D721Med (cell line): ENCODE results near the gene SLC12A8.

Source experiments
- DNase-seq: peaks from one replicate; pipeline ENCODE4 v3.0.0; 2011; ENCODE audit warnings: low spot score; ENCODE audit not compliant: insufficient read length
- FAIRE-seq: peaks from 2 replicates; lab custom pipeline; 2011; peaks lifted over from hg19 to GRCh38; lab: Jason Lieb, UNC
- CTCF ChIP-seq: IDR thresholded peaks from 2 replicates; pipeline ENCODE4 v1.5.1; 2012; ENCODE audit warnings: mild to moderate bottlenecking, control low read depth; ENCODE audit not compliant: insufficient read depth; ENCODE audit errors: missing control alignments

SLC12A8 gene

GRCh38 chr3:125054449-125055329 lies 157.9 kb downstream of the SLC12A8 start:
- DNase-seq (no peak), FAIRE-seq (no peak)
- TF ChIP-seq CTCF, result no peak

- no peak for TF ChIP-seq CTCF
- DNase-seq (no peak), FAIRE-seq (no peak)
Measured at GRCh38 chr3:125054062-125054448, 158.5 kb downstream of the SLC12A8 start.

GRCh38 chr3:125053304-125053699 lies 159.2 kb downstream of the SLC12A8 start:
- DNase-seq (no peak), FAIRE-seq (no peak)
- no peak for TF ChIP-seq CTCF

GRCh38 chr3:125052624-125053303 lies 159.8 kb downstream of the SLC12A8 start:
- DNase-seq, result peak; percentile 51
- no peak for FAIRE-seq
- TF ChIP-seq CTCF, result no peak

- no peak for TF ChIP-seq CTCF
- DNase-seq, result no peak
- FAIRE-seq, result no peak
Measured at GRCh38 chr3:125051715-125052581, 160.6 kb downstream of the SLC12A8 start.

GRCh38 chr3:125051205-125051604 lies 161.3 kb downstream of the SLC12A8 start:
- no peak for TF ChIP-seq CTCF
- DNase-seq (no peak), FAIRE-seq (no peak)
